Erythroblast (primary cell): Measurements from ENCODE around the gene TAAR1.

Experiments
- GATA1 ChIP-seq: IDR thresholded peaks from 2 replicates; pipeline ENCODE4 v1.6.1; 2011; ENCODE audit warnings: low read depth, mild to moderate bottlenecking, control low read depth, low read length, moderate library complexity
- POLR2A ChIP-seq: IDR thresholded peaks from 2 replicates; pipeline ENCODE4 v1.6.1; 2011; ENCODE audit warnings: mild to moderate bottlenecking, low read length

DNA sequence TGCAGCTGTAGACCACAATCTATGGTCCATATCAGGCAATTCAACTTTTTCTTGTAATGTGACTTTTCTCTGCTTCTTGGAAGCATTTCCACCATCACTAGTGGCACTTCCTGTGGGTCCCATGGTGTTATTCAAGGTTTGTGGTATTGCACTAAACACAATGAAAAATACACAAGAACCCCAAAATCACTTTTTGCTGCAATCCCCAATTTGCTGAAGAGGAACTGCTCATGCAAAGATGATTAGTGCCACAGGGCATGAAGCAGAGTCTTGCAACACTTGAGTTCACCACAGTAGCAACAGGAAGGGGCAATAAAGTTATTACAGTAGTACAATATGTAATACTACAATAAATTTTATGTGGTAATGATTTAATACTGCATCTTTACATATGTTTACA lies 16.8 kb upstream of the TAAR1 start:
- TF ChIP-seq POLR2A = no peak
- no peak for TF ChIP-seq GATA1
